IMR-90 (cell line): ENCODE results near the gene ATG3. TPM values are rescaled to one million over a fixed set of nuclear protein-coding genes. Genes with fewer than 3 reads are reported as not detected.

Source experiments
- ATAC-seq: fragments of 200-7000 bp; cut with Tn5 transposase; 2 replicates; pipeline ENCODE4 v1.9.1; 2020; ENCODE audit warnings: low read depth, mild to moderate bottlenecking, moderate library complexity
- BruUV-seq: library from RNA; stranded (reverse); fragments of 400-500 nt; replicated peaks from 2 replicates; lab custom pipeline; 2021; lab: Mats Ljungman, UMichigan
- CTCF ChIA-PET: fragments of 300-600 bp; formaldehyde crosslinking; extraction: SDS; loops from one replicate; lab custom pipeline; 2021; ENCODE audit warnings: antibody characterized with exemption; lab: Yijun Ruan, JAX
- POLR2A ChIA-PET: fragments of 300-600 bp; sonication (Branson Sonifier 250); formaldehyde crosslinking; loops from one replicate; lab custom pipeline; 2022; ENCODE audit warnings: antibody characterized with exemption; ENCODE audit not compliant: unreplicated experiment; lab: Charles Lee
- DNase-seq: peaks from one replicate; pipeline ENCODE4 v3.0.0; 2013
- H2AFZ ChIP-seq: replicated peaks from 2 replicates; pipeline ENCODE3; 2013; ENCODE audit warnings: low read length, mild to moderate bottlenecking; ENCODE audit not compliant: poor library complexity
- H2AK5ac ChIP-seq: 2 replicates; pipeline ENCODE4 v1.6.1; 2013; ENCODE audit warnings: low read depth, low read length, inconsistent platforms
- H2AK9ac ChIP-seq: replicated peaks from 2 replicates; pipeline ENCODE3; 2013; ENCODE audit warnings: mild to moderate bottlenecking, low read depth, low read length, moderate library complexity; ENCODE audit not compliant: poor library complexity
- H2BK120ac ChIP-seq: 2 replicates; pipeline ENCODE4 v1.6.1; 2013; ENCODE audit warnings: low read depth, low read length, inconsistent platforms
- H2BK15ac ChIP-seq: 3 replicates; pipeline ENCODE4 v1.6.1; 2013; ENCODE audit warnings: low read depth, low read length, inconsistent platforms
- H2BK20ac ChIP-seq: 2 replicates; pipeline ENCODE4 v1.6.1; 2013; ENCODE audit warnings: low read depth, mild to moderate bottlenecking, inconsistent platforms, low read length, moderate library complexity
- H2BK5ac ChIP-seq: 2 replicates; pipeline ENCODE4 v1.6.1; 2013; ENCODE audit warnings: mild to moderate bottlenecking, low read depth, low read length, inconsistent platforms; ENCODE audit not compliant: poor library complexity, severe bottlenecking
- H3K14ac ChIP-seq: replicated peaks from 2 replicates; pipeline ENCODE4 v1.6.1; 2013; ENCODE audit warnings: low read depth, low read length, inconsistent platforms
- H3K18ac ChIP-seq: 2 replicates; pipeline ENCODE4 v1.6.1; 2013; ENCODE audit warnings: low read depth, low read length, control low read depth
- H3K23ac ChIP-seq: 2 replicates; pipeline ENCODE4 v1.6.1; 2013; ENCODE audit warnings: low read depth, low read length, inconsistent platforms
- H3K27ac ChIP-seq: 2 replicates; pipeline ENCODE4 v1.5.1; 2013; ENCODE audit warnings: mild to moderate bottlenecking, control low read depth, low read length; ENCODE audit not compliant: insufficient read depth
- H3K27me3 ChIP-seq: 2 replicates; pipeline ENCODE4 v1.6.1; 2013; ENCODE audit warnings: low read length; ENCODE audit not compliant: control insufficient read depth, insufficient read depth
- H3K36me3 ChIP-seq: 2 replicates; pipeline ENCODE4 v1.6.1; 2013; ENCODE audit warnings: low read length, mixed read lengths; ENCODE audit not compliant: control insufficient read depth, insufficient read depth
- H3K4ac ChIP-seq: 2 replicates; pipeline ENCODE4 v1.6.1; 2013; ENCODE audit warnings: low read depth, low read length, inconsistent platforms
- H3K4me1 ChIP-seq: 2 replicates; pipeline ENCODE4 v1.6.1; 2013; ENCODE audit warnings: low read length, mixed read lengths; ENCODE audit not compliant: control insufficient read depth, insufficient read depth
- H3K4me2 ChIP-seq: 2 replicates; pipeline ENCODE4 v1.6.1; 2013; ENCODE audit warnings: low read depth, mild to moderate bottlenecking, control low read depth, low read length, moderate library complexity
- H3K4me3 ChIP-seq: 2 replicates; pipeline ENCODE4 v1.5.1; 2013; ENCODE audit warnings: low read depth, mild to moderate bottlenecking, control low read depth, low read length, moderate library complexity; ENCODE audit not compliant: insufficient read depth
- H3K56ac ChIP-seq: 2 replicates; pipeline ENCODE4 v1.6.1; 2013; ENCODE audit warnings: low read length, inconsistent platforms; ENCODE audit not compliant: insufficient read depth; ENCODE audit errors: extremely low read depth
- H3K79me1 ChIP-seq, 2 experiments: 2 replicates each; pipeline ENCODE4 v1.6.1; 2013; ENCODE audit warnings: low read length in 2 of 2, inconsistent platforms in 1 of 2, low read depth in 1 of 2
- H3K9ac ChIP-seq: 2 replicates; pipeline ENCODE4 v1.6.1; 2013; ENCODE audit warnings: low read depth, low read length, control low read depth
- H3K9me1 ChIP-seq: 2 replicates; pipeline ENCODE4 v1.6.1; 2013; ENCODE audit warnings: low read length, inconsistent platforms; ENCODE audit not compliant: insufficient read depth
- H3K9me3 ChIP-seq: 2 replicates; pipeline ENCODE4 v1.6.1; 2013; ENCODE audit warnings: low read length; ENCODE audit not compliant: control insufficient read depth, insufficient read depth
- H4K20me1 ChIP-seq: 2 replicates; pipeline ENCODE4 v1.6.1; 2013; ENCODE audit warnings: low read length, inconsistent platforms; ENCODE audit not compliant: insufficient read depth
- H4K5ac ChIP-seq: 2 replicates; pipeline ENCODE4 v1.6.1; 2013; ENCODE audit warnings: mild to moderate bottlenecking, low read depth, low read length, control low read depth
- H4K8ac ChIP-seq, 2 experiments: 2 replicates each; pipeline ENCODE4 v1.6.1; 2013; ENCODE audit warnings: low read depth in 2 of 2, low read length in 2 of 2, control low read depth in 1 of 2, inconsistent platforms in 1 of 2
- H4K91ac ChIP-seq: 2 replicates; pipeline ENCODE4 v1.6.1; 2013; ENCODE audit warnings: low read depth, low read length, inconsistent platforms; ENCODE audit not compliant: insufficient read depth
- BHLHE40 ChIP-seq: fragments of 150-350 bp; IDR thresholded peaks from 2 replicates; pipeline ENCODE4 v1.6.1; 2016; ENCODE audit warnings: mild to moderate bottlenecking, low read depth, low read length
- CEBPB ChIP-seq: IDR thresholded peaks from 2 replicates; pipeline ENCODE4 v1.6.1; 2012; ENCODE audit warnings: low read depth, low read length, improper control_type of control experiment
- CHD1 ChIP-seq: IDR thresholded peaks from 2 replicates; pipeline ENCODE4 v1.6.1; 2012; ENCODE audit warnings: low read depth, low read length, improper control_type of control experiment
- FOS ChIP-seq: fragments of 150-350 bp; IDR thresholded peaks from 2 replicates; pipeline ENCODE4 v1.6.1; 2016; ENCODE audit warnings: low read depth, low read length
- MAFK ChIP-seq: IDR thresholded peaks from 2 replicates; pipeline ENCODE4 v1.6.1; 2012; ENCODE audit warnings: low read depth, low read length, improper control_type of control experiment
- MAZ ChIP-seq: IDR thresholded peaks from 2 replicates; pipeline ENCODE4 v1.6.1; 2012; ENCODE audit warnings: low read depth, mild to moderate bottlenecking, low read length, improper control_type of control experiment, moderate library complexity, borderline replicate concordance
- MXI1 ChIP-seq: IDR thresholded peaks from 2 replicates; pipeline ENCODE4 v1.6.1; 2012; ENCODE audit warnings: low read depth, mild to moderate bottlenecking, low read length, moderate library complexity, borderline replicate concordance
- NFE2L2 ChIP-seq: fragments of 150-350 bp; IDR thresholded peaks from 2 replicates; pipeline ENCODE4 v1.6.1; 2016; ENCODE audit warnings: low read depth, mild to moderate bottlenecking, low read length
- POLR2A ChIP-seq: IDR thresholded peaks from 2 replicates; pipeline ENCODE4 v1.6.1; 2012; ENCODE audit warnings: mild to moderate bottlenecking, low read depth, low read length
- RAD21 ChIP-seq: IDR thresholded peaks from 2 replicates; pipeline ENCODE4 v1.6.1; 2012; ENCODE audit warnings: low read length, improper control_type of control experiment
- RFX5 ChIP-seq: IDR thresholded peaks from 2 replicates; pipeline ENCODE4 v1.8.0; 2012; ENCODE audit warnings: low read depth, mild to moderate bottlenecking, low read length, moderate library complexity
- SMC3 ChIP-seq: fragments of 150-350 bp; IDR thresholded peaks from 2 replicates; pipeline ENCODE4 v1.6.1; 2016; ENCODE audit warnings: low read depth, mild to moderate bottlenecking, antibody characterized with exemption, low read length, moderate library complexity
- WGBS, 2 experiments: methylation state at CpG; one replicate each; pipeline versions ENCODE4 v1.1.5 to v1.1.7; 2013; ENCODE audit warnings: missing lambda C conversion rate in 2 of 2; ENCODE audit not compliant: insufficient read length in 1 of 2; ENCODE audit errors: extremely low coverage in 2 of 2; 5-methylcytosine and 5-hydroxymethylcytosine counted together
- dilution Hi-C: fragments of 300-500 bp; cut with HindIII; formaldehyde crosslinking; loops from one replicate; pipeline ENCODE4 v1.14.3; 2018; ENCODE audit warnings: low sequenced_read_pairs; ENCODE audit not compliant: unreplicated experiment
- in situ Hi-C: fragments of 300-500 bp; cut with MboI; formaldehyde crosslinking; loops from 3 replicates; pipeline ENCODE4 v1.14.3; 2019; ENCODE audit warnings: low sequenced_read_pairs, inconsistent platforms, mixed read lengths
- intact Hi-C: fragments of 100-400 bp; cut with micrococcal nuclease; formaldehyde crosslinking; loops from 2 replicates; pipeline ENCODE4 v1.10.0; 2022
- polyA plus RNA-seq, 3 experiments: library from polyadenylated mRNA; depleted of rRNA; stranded (reverse); fragments of >200 nt; gene quantifications; 2 replicates each; pipeline ENCODE4 v1.2.3, GENCODE V29; 2012; ENCODE audit warnings: low replicate concordance in 1 of 3
- total RNA-seq: library from RNA; depleted of rRNA; stranded (reverse); fragments of >200 nt; gene quantifications from 2 replicates; pipeline ENCODE4 v1.2.3, GENCODE V29; 2012
- TF ChIP-seq, protein P1 (sequence below): fragments of 150-350 bp; IDR thresholded peaks from 2 replicates; pipeline ENCODE4 v1.6.1; 2016; ENCODE audit warnings: low read depth, mild to moderate bottlenecking, low read length, moderate library complexity, borderline replicate concordance
- TF ChIP-seq, protein P2 (sequence below): conservative IDR thresholded peaks from 2 replicates; pipeline ENCODE4 v1.5.1; 2012; ENCODE audit warnings: mild to moderate bottlenecking, low read depth, low read length, improper control_type of control experiment
- TF ChIP-seq, protein P3 (sequence below): fragments of 150-350 bp; IDR thresholded peaks from 2 replicates; pipeline ENCODE4 v1.6.1; 2017; ENCODE audit warnings: mild to moderate bottlenecking, antibody characterized with exemption, low read length, low read depth

ATG3 gene
- total and polyA plus RNA-seq, 2 of the 4 experiments (the other 2 are of a cell fraction): 30.8 to 31.7 TPM

DNA sequence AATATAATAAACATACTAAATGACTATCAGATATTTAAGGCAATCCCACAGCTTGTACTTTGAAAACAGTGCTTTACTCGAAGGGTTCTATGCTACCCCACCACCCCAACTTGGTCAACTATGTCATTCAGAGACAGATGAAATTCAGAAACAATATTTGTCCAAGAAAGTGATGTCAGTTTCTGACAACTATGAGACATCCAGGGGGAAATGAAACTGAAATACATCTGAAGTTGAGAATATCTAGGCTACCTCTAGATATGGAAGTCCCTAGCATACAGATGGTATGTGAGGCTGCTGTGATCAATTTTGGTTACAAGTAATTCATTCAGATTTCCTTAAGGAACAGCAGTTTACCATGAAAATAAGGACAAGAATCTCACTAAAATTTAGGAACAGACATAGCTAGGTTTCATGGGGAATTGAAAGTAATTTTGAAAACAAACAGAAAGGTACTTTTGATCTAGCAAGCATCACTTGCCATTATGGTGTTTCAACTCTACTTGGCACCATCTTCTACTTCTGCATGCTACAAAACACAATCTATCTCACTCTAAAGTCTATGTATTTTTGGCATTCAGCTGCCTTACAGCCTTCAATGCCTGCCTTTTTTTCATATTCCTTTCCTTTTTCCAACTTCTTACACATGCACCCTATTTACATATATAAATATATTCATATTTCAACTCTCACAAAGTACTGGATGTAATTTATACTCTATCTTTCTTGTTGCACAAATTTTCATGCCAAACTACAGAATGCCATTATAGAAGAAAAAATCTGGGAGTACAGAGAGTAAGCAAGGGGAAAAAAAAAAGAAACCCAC is 21.7 kb downstream of the ATG3 start:
- Histone ChIP-seq H4K5ac (no peak overlapping the region), H2AFZ (no peak overlapping the region), H2BK15ac (no peak overlapping the region), H3K4me3 (no peak overlapping the region), H3K79me1 (peaks cover 0 to 3% of the 10 kb centered on the region in 2 experiments; a peak in 1 of 4 replicates), H3K18ac (no peak overlapping the region), H2BK5ac (no peak overlapping the region), H3K9me1 (no peaks in the 10 kb centered on the region), H4K20me1 (no peaks in the 10 kb centered on the region), H3K9me3 (no peaks in the 10 kb centered on the region), H4K91ac (no peak overlapping the region), H2BK120ac (no peak overlapping the region), H3K9ac (no peak overlapping the region), H3K27me3 (no peaks in the 10 kb centered on the region), H3K14ac (no peak overlapping the region), H3K27ac (no peak overlapping the region), H3K4me1 (no peaks in the 10 kb centered on the region), H2AK9ac (no peak overlapping the region), H3K4ac (no peak overlapping the region), H3K23ac (no peak overlapping the region), H3K36me3 (peaks cover 8% of the 10 kb centered on the region), H2AK5ac (no peak overlapping the region), H3K56ac (no peak overlapping the region), H2BK20ac (no peak overlapping the region), H3K4me2 (no peak overlapping the region), H4K8ac (no peak overlapping the region)
- ATAC-seq (no peak), DNase-seq (no peak)
- WGBS, 2 experiments: 100% methylated on average over 1 of the region's 1 CpG; no CpG with 5 or more reads in 1 of the 2 experiments
- dilution Hi-C loops: no loop called here
- in situ Hi-C loops: no loop called here
- intact Hi-C loops: no loop called here
- no TSS peak for BruUV-seq
- POLR2A ChIA-PET: no interaction called here
- CTCF ChIA-PET: no interaction called here
- TF ChIP-seq, protein P1, sequence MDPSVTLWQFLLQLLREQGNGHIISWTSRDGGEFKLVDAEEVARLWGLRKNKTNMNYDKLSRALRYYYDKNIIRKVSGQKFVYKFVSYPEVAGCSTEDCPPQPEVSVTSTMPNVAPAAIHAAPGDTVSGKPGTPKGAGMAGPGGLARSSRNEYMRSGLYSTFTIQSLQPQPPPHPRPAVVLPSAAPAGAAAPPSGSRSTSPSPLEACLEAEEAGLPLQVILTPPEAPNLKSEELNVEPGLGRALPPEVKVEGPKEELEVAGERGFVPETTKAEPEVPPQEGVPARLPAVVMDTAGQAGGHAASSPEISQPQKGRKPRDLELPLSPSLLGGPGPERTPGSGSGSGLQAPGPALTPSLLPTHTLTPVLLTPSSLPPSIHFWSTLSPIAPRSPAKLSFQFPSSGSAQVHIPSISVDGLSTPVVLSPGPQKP: no peak
- no peak for TF ChIP-seq CHD1
- TF ChIP-seq, protein P2, sequence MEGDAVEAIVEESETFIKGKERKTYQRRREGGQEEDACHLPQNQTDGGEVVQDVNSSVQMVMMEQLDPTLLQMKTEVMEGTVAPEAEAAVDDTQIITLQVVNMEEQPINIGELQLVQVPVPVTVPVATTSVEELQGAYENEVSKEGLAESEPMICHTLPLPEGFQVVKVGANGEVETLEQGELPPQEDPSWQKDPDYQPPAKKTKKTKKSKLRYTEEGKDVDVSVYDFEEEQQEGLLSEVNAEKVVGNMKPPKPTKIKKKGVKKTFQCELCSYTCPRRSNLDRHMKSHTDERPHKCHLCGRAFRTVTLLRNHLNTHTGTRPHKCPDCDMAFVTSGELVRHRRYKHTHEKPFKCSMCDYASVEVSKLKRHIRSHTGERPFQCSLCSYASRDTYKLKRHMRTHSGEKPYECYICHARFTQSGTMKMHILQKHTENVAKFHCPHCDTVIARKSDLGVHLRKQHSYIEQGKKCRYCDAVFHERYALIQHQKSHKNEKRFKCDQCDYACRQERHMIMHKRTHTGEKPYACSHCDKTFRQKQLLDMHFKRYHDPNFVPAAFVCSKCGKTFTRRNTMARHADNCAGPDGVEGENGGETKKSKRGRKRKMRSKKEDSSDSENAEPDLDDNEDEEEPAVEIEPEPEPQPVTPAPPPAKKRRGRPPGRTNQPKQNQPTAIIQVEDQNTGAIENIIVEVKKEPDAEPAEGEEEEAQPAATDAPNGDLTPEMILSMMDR: no peak
- TF ChIP-seq, protein P3, sequence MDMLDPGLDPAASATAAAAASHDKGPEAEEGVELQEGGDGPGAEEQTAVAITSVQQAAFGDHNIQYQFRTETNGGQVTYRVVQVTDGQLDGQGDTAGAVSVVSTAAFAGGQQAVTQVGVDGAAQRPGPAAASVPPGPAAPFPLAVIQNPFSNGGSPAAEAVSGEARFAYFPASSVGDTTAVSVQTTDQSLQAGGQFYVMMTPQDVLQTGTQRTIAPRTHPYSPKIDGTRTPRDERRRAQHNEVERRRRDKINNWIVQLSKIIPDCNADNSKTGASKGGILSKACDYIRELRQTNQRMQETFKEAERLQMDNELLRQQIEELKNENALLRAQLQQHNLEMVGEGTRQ: no peak
- no peak for TF ChIP-seq CEBPB
- TF ChIP-seq BHLHE40: no peak
- TF ChIP-seq MAZ: no peak
- TF ChIP-seq MXI1: no peak
- TF ChIP-seq RFX5: no peak
- TF ChIP-seq POLR2A: no peak
- TF ChIP-seq RAD21: no peak
- TF ChIP-seq FOS: no peak
- no peak for TF ChIP-seq NFE2L2
- no peak for TF ChIP-seq MAFK
- TF ChIP-seq SMC3: no peak
